ENCODE results near the gene PCGF5. TPM values are rescaled to one million over a fixed set of nuclear protein-coding genes. Genes with fewer than 3 reads are reported as not detected.

Gene PCGF5
- total RNA-seq, 1 experiment from 2014 or later: 27.1 TPM

- peak; percentile 32 for DNase-seq (ENCODE audit: low read depth)
Measured at GRCh38 chr10:91328320-91328984, 108.0 kb downstream of the PCGF5 start.

Other genes with a start within 250 kb of the PCGF5 start
- 20.6 and 21.4 TPM in 2 replicates for gene HECTD2, start 189.7 kb downstream of the PCGF5 start, total RNA-seq (2014; rRNA removed)

Data from LHCN-M2 (cell line).